SU-DHL-6 (cell line): ENCODE data around the gene OPN3.
A peak's percentile ranks its signal among the peaks of the same experiment; 100 is the strongest.

ENCODE experiments used
- H2AFZ ChIP-seq: fragments of 200-600 bp; sonication (generic); 2 replicates; pipeline ENCODE4 v1.6.1; 2014; ENCODE audit warnings: low read depth, mild to moderate bottlenecking, moderate library complexity, mixed read lengths, antibody characterized with exemption, low read length; ENCODE audit not compliant: severe bottlenecking
- H3F3A ChIP-seq: fragments of 200-600 bp; shearing (Covaris generic); 2 replicates; pipeline ENCODE4 v1.6.0; 2016; ENCODE audit warnings: antibody characterized with exemption, mild to moderate bottlenecking; ENCODE audit not compliant: insufficient read depth
- H3K27ac ChIP-seq: fragments of 200-600 bp; sonication (generic); 2 replicates; pipeline ENCODE4 v1.5.1; 2016; ENCODE audit warnings: low read depth, mild to moderate bottlenecking, low read length, moderate library complexity, mixed read lengths
- H3K27me3 ChIP-seq: fragments of 200-600 bp; sonication (generic), shearing (Covaris generic); 2 replicates; pipeline ENCODE4 v1.6.0; 2014; ENCODE audit warnings: mild to moderate bottlenecking, low read length
- H3K36me3 ChIP-seq: fragments of 200-600 bp; sonication (generic); 2 replicates; pipeline ENCODE4 v1.6.1; 2014; ENCODE audit warnings: mild to moderate bottlenecking, low read length, mixed read lengths
- H3K4me2 ChIP-seq: fragments of 300-600, 200-600 bp; shearing (Covaris generic), sonication (generic); 2 replicates; pipeline ENCODE4 v1.6.0; 2014; ENCODE audit warnings: low read length, low read depth, mild to moderate bottlenecking; ENCODE audit not compliant: poor library complexity, severe bottlenecking
- H3K4me3 ChIP-seq: fragments of 200-600 bp; sonication (generic); 2 replicates; pipeline ENCODE4 v1.5.1; 2014; ENCODE audit warnings: antibody characterized with exemption, low read length, mild to moderate bottlenecking, mixed read lengths; ENCODE audit not compliant: insufficient read depth, poor library complexity, severe bottlenecking
- H3K79me2 ChIP-seq: fragments of 200-600 bp; sonication (generic); 2 replicates; pipeline ENCODE4 v1.6.1; 2014; ENCODE audit warnings: mild to moderate bottlenecking, low read length, moderate library complexity; ENCODE audit not compliant: insufficient read depth
- H3K9ac ChIP-seq: fragments of 200-600 bp; sonication (generic); 2 replicates; pipeline ENCODE4 v1.7.0; 2014; ENCODE audit warnings: mild to moderate bottlenecking, low read length
- H3K9me2 ChIP-seq: fragments of 200-600 bp; sonication (generic); replicated peaks from 2 replicates; pipeline ENCODE4 v1.6.1; 2014; ENCODE audit warnings: low read length; ENCODE audit not compliant: insufficient read depth
- H3K9me3 ChIP-seq: fragments of 200-600 bp; sonication (generic); 2 replicates; pipeline ENCODE4 v1.6.1; 2014; ENCODE audit warnings: low read length, mixed read lengths; ENCODE audit not compliant: insufficient read depth
- H4K20me1 ChIP-seq: fragments of 200-600 bp; sonication (generic); 2 replicates; pipeline ENCODE4 v1.6.1; 2014; ENCODE audit warnings: low read depth, mild to moderate bottlenecking, antibody characterized with exemption, low read length, moderate library complexity, mixed read lengths
- EZH2phosphoT487 ChIP-seq: fragments of 200-600 bp; sonication (generic), shearing (Covaris generic); conservative IDR thresholded peaks from 2 replicates; pipeline ENCODE4 v1.6.1; 2018; ENCODE audit warnings: mild to moderate bottlenecking, antibody characterized with exemption, low read length, moderate library complexity, mixed read lengths
- TF ChIP-seq, protein P1 (sequence below): fragments of 200-600 bp; sonication (generic); IDR thresholded peaks from one replicate; pipeline ENCODE4 v1.5.1; 2017; ENCODE audit warnings: antibody characterized with exemption, mild to moderate bottlenecking, low read length, moderate library complexity; ENCODE audit not compliant: insufficient read depth, poor library complexity, severe bottlenecking

The OPN3 gene

DNA sequence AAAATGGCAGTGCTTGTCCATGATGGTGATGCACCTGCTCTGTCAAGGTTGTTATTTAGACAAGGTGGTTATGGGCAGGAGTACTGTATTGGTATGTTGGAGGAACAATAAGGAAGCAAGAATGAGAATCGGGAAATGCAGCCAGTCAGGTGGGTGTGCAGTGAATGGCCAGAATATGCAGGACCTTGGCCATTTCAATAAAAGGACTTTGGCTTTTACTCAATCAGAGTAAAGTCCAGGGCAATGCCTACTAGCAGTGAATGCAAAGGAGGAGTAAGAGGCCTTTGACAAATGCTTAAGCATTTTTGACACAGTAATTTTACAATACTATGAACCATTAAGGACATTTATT, 2.4 kb upstream of the OPN3 start:
- no peak overlapping the region for H3K4me2 ChIP-seq

DNA sequence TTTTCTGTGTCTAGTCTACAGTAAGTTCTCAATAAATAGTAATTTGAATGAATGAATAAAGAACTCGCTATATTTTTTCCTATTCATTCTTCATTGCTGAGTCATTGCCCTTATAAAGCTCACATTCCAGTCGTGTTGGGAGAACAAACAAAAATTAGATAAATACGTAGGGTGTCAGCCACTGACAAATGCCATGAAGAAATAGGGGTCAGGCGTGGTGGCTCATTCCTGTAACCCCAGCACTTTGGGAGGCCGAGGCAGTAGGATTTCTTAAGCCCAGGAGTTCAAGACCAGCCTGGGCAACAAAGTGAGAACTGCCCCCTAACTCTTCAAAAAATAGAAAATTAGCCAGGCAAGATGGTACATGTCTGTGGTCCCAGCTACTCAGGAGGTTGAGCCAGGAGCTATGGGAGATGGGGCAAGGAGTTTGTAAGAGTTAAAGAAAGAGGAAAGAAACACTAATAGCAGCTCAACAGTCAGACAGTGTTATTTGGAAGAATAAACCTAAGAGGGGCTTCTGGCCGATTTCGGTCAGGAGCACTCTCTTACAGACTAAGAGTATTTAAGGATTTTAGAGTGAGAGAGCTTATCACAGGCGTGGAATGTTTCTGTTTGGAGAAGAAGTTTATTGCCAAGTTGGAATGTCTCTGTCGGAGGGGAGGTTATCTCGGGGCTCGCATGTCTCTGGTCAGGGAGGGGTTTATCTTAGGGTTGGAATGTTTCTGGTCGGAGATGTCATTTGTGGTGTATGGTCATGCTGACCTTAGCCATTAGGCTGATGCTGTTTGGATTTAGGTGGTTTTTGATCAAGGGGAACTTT, 1.8 kb upstream of the OPN3 start:
- H3K79me2 ChIP-seq = no peaks in the 10 kb centered on the region
- H3K36me3 ChIP-seq = no peaks in the 10 kb centered on the region
- no peaks in the 10 kb centered on the region for H3K9me2 ChIP-seq
- H3F3A ChIP-seq = peaks cover 6% of the 10 kb centered on the region; the same call in 1 of the 2 replicates
- no peak overlapping the region for H3K27ac ChIP-seq
- H2AFZ ChIP-seq = no peak overlapping the region
- H3K27me3 ChIP-seq = no peaks in the 10 kb centered on the region
- H3K4me2 ChIP-seq = no peak overlapping the region
- no peaks in the 10 kb centered on the region for H3K9me3 ChIP-seq
- no peak overlapping the region for H3K4me3 ChIP-seq
- H3K9ac ChIP-seq = no peak overlapping the region
- H4K20me1 ChIP-seq = no peaks in the 10 kb centered on the region
- TF ChIP-seq, protein P1, sequence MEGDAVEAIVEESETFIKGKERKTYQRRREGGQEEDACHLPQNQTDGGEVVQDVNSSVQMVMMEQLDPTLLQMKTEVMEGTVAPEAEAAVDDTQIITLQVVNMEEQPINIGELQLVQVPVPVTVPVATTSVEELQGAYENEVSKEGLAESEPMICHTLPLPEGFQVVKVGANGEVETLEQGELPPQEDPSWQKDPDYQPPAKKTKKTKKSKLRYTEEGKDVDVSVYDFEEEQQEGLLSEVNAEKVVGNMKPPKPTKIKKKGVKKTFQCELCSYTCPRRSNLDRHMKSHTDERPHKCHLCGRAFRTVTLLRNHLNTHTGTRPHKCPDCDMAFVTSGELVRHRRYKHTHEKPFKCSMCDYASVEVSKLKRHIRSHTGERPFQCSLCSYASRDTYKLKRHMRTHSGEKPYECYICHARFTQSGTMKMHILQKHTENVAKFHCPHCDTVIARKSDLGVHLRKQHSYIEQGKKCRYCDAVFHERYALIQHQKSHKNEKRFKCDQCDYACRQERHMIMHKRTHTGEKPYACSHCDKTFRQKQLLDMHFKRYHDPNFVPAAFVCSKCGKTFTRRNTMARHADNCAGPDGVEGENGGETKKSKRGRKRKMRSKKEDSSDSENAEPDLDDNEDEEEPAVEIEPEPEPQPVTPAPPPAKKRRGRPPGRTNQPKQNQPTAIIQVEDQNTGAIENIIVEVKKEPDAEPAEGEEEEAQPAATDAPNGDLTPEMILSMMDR = no peak

More for the DNA sequence above, 2.4 kb upstream of the OPN3 start:
- no peaks in the 10 kb centered on the region for H3K9me2 ChIP-seq
- no peak overlapping the region for H2AFZ ChIP-seq
- no peak overlapping the region for H3K27ac ChIP-seq
- H3K27me3 ChIP-seq = no peaks in the 10 kb centered on the region
- no peaks in the 10 kb centered on the region for H3K79me2 ChIP-seq
- H3K9ac ChIP-seq = no peak overlapping the region
- no peaks in the 10 kb centered on the region for H4K20me1 ChIP-seq
- H3K36me3 ChIP-seq = no peaks in the 10 kb centered on the region
- TF ChIP-seq EZH2phosphoT487 = no peak
- TF ChIP-seq, protein P1 = no peak
- peaks cover 6% of the 10 kb centered on the region; the same call in 1 of the 2 replicates for H3F3A ChIP-seq
- H3K4me3 ChIP-seq = no peak overlapping the region
- H3K9me3 ChIP-seq = no peaks in the 10 kb centered on the region

DNA sequence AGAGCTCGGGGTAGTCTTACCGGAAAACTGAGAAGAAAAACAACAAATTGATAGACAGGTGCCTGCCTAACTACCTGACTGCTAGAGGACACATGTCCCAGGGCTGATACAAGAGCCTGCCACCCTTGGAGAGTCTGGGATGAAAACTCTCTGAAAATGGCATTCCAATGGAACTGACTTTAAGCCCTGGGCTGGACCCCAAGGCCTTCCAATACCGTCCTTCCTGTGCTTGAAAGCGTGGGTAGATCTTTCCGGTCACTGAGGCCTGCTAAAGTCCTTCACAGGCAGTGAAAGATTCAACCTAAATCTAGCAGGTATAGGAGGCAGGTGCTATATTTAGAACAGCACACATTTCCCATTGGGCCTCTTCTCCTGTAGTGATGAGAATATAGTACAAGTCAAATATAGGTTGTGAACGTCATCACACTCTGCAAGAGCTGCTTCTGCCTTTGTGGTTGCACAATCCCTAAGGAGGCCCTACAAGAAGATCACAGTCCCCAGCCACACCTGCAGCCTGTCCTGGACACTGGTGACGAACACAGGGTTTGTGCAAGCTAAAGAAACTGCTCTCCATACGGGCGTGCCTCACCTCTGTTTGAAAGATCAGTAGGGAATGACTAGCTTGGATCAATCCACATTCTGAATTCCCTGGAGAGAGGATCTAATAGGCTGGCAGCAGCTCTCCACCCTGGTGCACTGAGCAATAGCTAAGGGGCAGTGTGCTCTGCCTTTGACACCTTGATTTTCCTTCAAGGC, 876 bp upstream of the OPN3 start:
- TF ChIP-seq, protein P1 = no peak
- TF ChIP-seq EZH2phosphoT487 = no peak
- Histone ChIP-seq H3K9ac (peak overlapping the region; percentile 47), H3K9me3 (no peaks in the 10 kb centered on the region), H3K79me2 (no peaks in the 10 kb centered on the region), H2AFZ (peak overlapping the region; percentile 100), H3K27me3 (no peaks in the 10 kb centered on the region), H3F3A (peaks cover 6% of the 10 kb centered on the region; the same call in 1 of the 2 replicates), H4K20me1 (no peaks in the 10 kb centered on the region), H3K4me2 (peak overlapping the region; percentile 64), H3K36me3 (no peaks in the 10 kb centered on the region), H3K9me2 (no peaks in the 10 kb centered on the region), H3K27ac (no peak overlapping the region), H3K4me3 (peak overlapping the region; percentile 52)
